GM12878 (cell line): ENCODE data around the gene WWOX. TPM values are rescaled to one million over a fixed set of nuclear protein-coding genes. Genes with fewer than 3 reads are reported as not detected.

Experiments
- ATAC-seq: fragments of 200-7000 bp; cut with Tn5 transposase; 3 replicates; pipeline ENCODE4 v1.9.1; 2020; ENCODE audit warnings: mild to moderate bottlenecking, moderate library complexity
- BruUV-seq: library from RNA; stranded (reverse); fragments of 400-500 nt; replicated peaks from 2 replicates; lab custom pipeline; 2021; lab: Mats Ljungman, UMichigan
- CTCF ChIA-PET: fragments of 300-600 bp; sonication (Branson Sonifier 250); formaldehyde crosslinking; extraction: SDS; loops from one replicate; lab custom pipeline; 2021; ENCODE audit warnings: inconsistent platforms; lab: Yijun Ruan, JAX
- POLR2A ChIA-PET: fragments of 350-600 bp; formaldehyde crosslinking; extraction: SDS; loops from one replicate; lab custom pipeline; 2021; ENCODE audit warnings: inconsistent platforms; lab: Charles Lee
- RAD21 ChIA-PET: fragments of 300-600 bp; sonication (Branson Sonifier 250); formaldehyde crosslinking; loops from one replicate; lab custom pipeline; 2023; ENCODE audit warnings: antibody characterized with exemption; ENCODE audit not compliant: unreplicated experiment; lab: Charles Lee
- SMC1A ChIA-PET: fragments of 300-600 bp; sonication (Branson Sonifier 250); formaldehyde crosslinking; loops from one replicate; lab custom pipeline; 2023; ENCODE audit not compliant: unreplicated experiment, uncharacterized antibody; lab: Charles Lee
- DNase-seq: peaks from one replicate; pipeline ENCODE4 v3.0.0-alpha.2; 2011; ENCODE audit warnings: low read depth, low spot score
- FAIRE-seq: peaks from 3 replicates; lab custom pipeline; 2011; peaks lifted over from hg19 to GRCh38; lab: Jason Lieb, UNC
- H2AFZ ChIP-seq: 2 replicates; pipeline ENCODE4 v1.6.0; 2011; ENCODE audit warnings: low read depth, low read length, control low read depth; ENCODE audit not compliant: control insufficient read depth
- H3K27ac ChIP-seq: 2 replicates; pipeline ENCODE4 v1.5.1; 2011; ENCODE audit warnings: control low read depth; ENCODE audit not compliant: control insufficient read depth, insufficient read depth
- H3K27me3 ChIP-seq, 2 experiments: replicated peaks in 1 of 2; 2 replicates each; pipeline versions ENCODE4 v1.6.0 to v1.6.1; 2011; ENCODE audit warnings: low read length in 1 of 2; ENCODE audit not compliant: control insufficient read depth in 2 of 2, insufficient read depth in 2 of 2
- H3K36me3 ChIP-seq, 2 experiments: 2 replicates each; pipeline ENCODE4 v1.5.1; 2011; ENCODE audit warnings: low read length in 1 of 2; ENCODE audit not compliant: control insufficient read depth in 2 of 2, insufficient read depth in 2 of 2
- H3K4me1 ChIP-seq: 2 replicates; pipeline ENCODE4 v1.6.1; 2011; ENCODE audit warnings: mild to moderate bottlenecking, low read length, moderate library complexity, mixed read lengths; ENCODE audit not compliant: control insufficient read depth, insufficient read depth
- H3K4me2 ChIP-seq: 2 replicates; pipeline ENCODE4 v1.6.0; 2011; ENCODE audit warnings: control low read depth; ENCODE audit not compliant: control insufficient read depth, insufficient read depth
- H3K4me3 ChIP-seq: fragments of 200-600 bp; sonication (generic); 2 replicates; pipeline ENCODE4 v1.5.1; 2016
- H3K79me2 ChIP-seq: 2 replicates; pipeline ENCODE4 v1.6.0; 2011; ENCODE audit warnings: low read length; ENCODE audit not compliant: control insufficient read depth, insufficient read depth
- H3K9ac ChIP-seq: 2 replicates; pipeline ENCODE4 v1.8.0; 2011; ENCODE audit warnings: low read length, control low read depth, mixed read lengths; ENCODE audit not compliant: control insufficient read depth, insufficient read depth
- H3K9me3 ChIP-seq: replicated peaks from 3 replicates; pipeline ENCODE4 v1.5.1; 2011; ENCODE audit warnings: mild to moderate bottlenecking, low read length; ENCODE audit not compliant: control insufficient read depth, insufficient read depth
- H4K20me1 ChIP-seq: 2 replicates; pipeline ENCODE4 v1.6.0; 2011; ENCODE audit not compliant: control insufficient read depth, insufficient read depth
- CBX3 ChIP-seq: fragments of 200-600 bp; sonication (generic); IDR thresholded peaks from 2 replicates; pipeline ENCODE4 v1.6.1; 2016; ENCODE audit warnings: low read depth, borderline replicate concordance
- CREM ChIP-seq: IDR thresholded peaks from 2 replicates; pipeline ENCODE4 v1.6.1; 2014; ENCODE audit warnings: antibody characterized with exemption, low read depth
- RUNX3 ChIP-seq: IDR thresholded peaks from 2 replicates; pipeline ENCODE4 v1.6.1; 2012; ENCODE audit warnings: low read length, inconsistent platforms
- SP1 ChIP-seq: IDR thresholded peaks from one replicate; pipeline ENCODE4 v1.6.1; 2011; ENCODE audit warnings: low read depth, low read length
- WGBS: methylation state at CpG from one replicate; pipeline ENCODE4 v1.1.6; 2016; ENCODE audit warnings: low lambda C conversion rate; ENCODE audit not compliant: insufficient replicate concordance, insufficient coverage; ENCODE audit errors: missing lambda C conversion rate; 5-methylcytosine and 5-hydroxymethylcytosine counted together
- in situ Hi-C: fragments of 300-500 bp; cut with MboI; formaldehyde crosslinking; loops from 9 replicates; pipeline ENCODE4 v1.14.3; 2018; ENCODE audit warnings: mixed read lengths
- intact Hi-C: fragments of 100-400 bp; cut with micrococcal nuclease; formaldehyde crosslinking; loops from one replicate; pipeline ENCODE4 v1.14.2; 2022; ENCODE audit not compliant: unreplicated experiment
- polyA plus RNA-seq, 11 experiments: library from polyadenylated mRNA; depleted of rRNA in 4 of 11; unstranded in 6 of 11; stranded (reverse) in 5 of 11; fragments of >200 nt; fragmentation: Nextera tagmentation in 4 of 11; fragmentation: Illumina TruSeq in 1 of 11; extraction: Ambion mirVana in 4 of 11; extraction: Trizol in 1 of 11; gene quantifications; 1 replicate in 1 of 11; 2 replicates in 10 of 11; pipeline versions ENCODE4 v1.2.1 to v1.2.3, GENCODE V29; 2011 to 2016; ENCODE audit warnings: inconsistent platforms in 2 of 11, missing spikeins in 2 of 11, low read depth in 1 of 11
- total RNA-seq, 4 experiments: library from RNA; depleted of rRNA in 3 of 4; stranded (reverse); fragments of >200 nt in 3 of 4; fragmentation: Illumina TruSeq in 1 of 4; extraction: Trizol in 1 of 4; gene quantifications; 2 replicates each; pipeline versions ENCODE4 v1.2.1 to v1.2.3, GENCODE V29; 2013 to 2021
- TF ChIP-seq, protein P1 (sequence below): IDR thresholded peaks from 2 replicates; pipeline ENCODE4 v1.6.1; 2012; ENCODE audit warnings: improper control_type of control experiment, low read depth, low read length; ENCODE audit not compliant: insufficient replicate concordance
- TF ChIP-seq, protein P2 (sequence below): fragments of 450-650 bp; IDR thresholded peaks from 2 replicates; pipeline ENCODE4 v1.6.1; 2017; ENCODE audit warnings: antibody characterized with exemption, mild to moderate bottlenecking, moderate library complexity

WWOX gene
- total and polyA plus RNA-seq, 10 of the 15 experiments (the other 5 are each of a cell fraction or from before 2014, with no cell fraction given) = 2.8 to 24.4 (median 17.8) TPM

DNA sequence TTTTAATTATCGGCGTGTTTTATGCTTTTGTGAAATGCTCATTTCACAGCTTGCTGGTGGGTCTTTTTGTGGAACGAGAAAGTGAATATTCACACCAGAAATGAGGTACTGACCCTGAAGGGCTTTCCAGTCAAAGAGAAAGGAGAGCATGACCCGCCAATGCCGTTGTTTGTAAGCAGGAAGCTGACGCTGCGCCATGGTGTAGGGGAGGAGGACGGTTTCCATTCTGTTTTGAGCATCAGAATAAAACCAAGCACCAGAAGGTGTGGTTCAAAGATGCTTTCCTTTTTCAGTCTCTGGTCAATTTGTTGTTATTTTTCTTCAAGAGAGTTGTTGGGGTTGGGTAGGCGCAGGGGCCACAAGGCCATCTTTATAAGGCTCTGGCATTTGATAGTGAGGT lies 669.3 kb downstream of the WWOX start:
- no peaks in the 10 kb centered on the region; the same call in 1 of the 2 replicates for H4K20me1 ChIP-seq
- no peaks in the 10 kb centered on the region for H3K36me3 ChIP-seq
- intact Hi-C loops (no loop called here), in situ Hi-C loops (no loop called here)
- H3K4me1 ChIP-seq = peaks cover 11% of the 10 kb centered on the region
- no peaks in the 10 kb centered on the region for H3K79me2 ChIP-seq
- no peak overlapping the region for H3K9ac ChIP-seq
- DNase-seq = no peak
- no peak overlapping the region for H3K27ac ChIP-seq
- FAIRE-seq = peak; percentile 27
- no TSS peak for BruUV-seq
- ChIA-PET POLR2A (interaction anchor here (0.6 to 1.1 kb wide), 2 partner anchors 21 to 60 kb away, joined by 3 read pairs; no protein-coding TSS in a partner anchor), RAD21 (interaction anchor here (5.2 kb wide), 1 partner anchor 62 kb away, joined by 37 read pairs; no protein-coding TSS in a partner anchor), SMC1A (interaction anchor here (3.0 to 3.6 kb wide), 2 partner anchors 20 to 63 kb away, joined by 14 to 28 read pairs; no protein-coding TSS in a partner anchor), CTCF (interaction anchor here (1.6 to 5.4 kb wide), 3 partner anchors 11 to 263 kb away, joined by 3 to 87 read pairs (median 36); no protein-coding TSS in a partner anchor)
- no peak overlapping the region for H2AFZ ChIP-seq
- peak; percentile 72 for ATAC-seq
- WGBS = 0% methylated on average over 9 of the region's 9 CpGs
- H3K27me3 ChIP-seq = no peaks in the 10 kb centered on the region; a peak in 1 of 4 replicates
- no peak overlapping the region; the same call in 1 of the 2 replicates for H3K4me2 ChIP-seq
- H3K9me3 ChIP-seq = no peaks in the 10 kb centered on the region
- peak; percentile 12; the same call in 1 of the 2 replicates for TF ChIP-seq CREM
- TF ChIP-seq RUNX3 = peak; percentile 36
- TF ChIP-seq, protein P1, sequence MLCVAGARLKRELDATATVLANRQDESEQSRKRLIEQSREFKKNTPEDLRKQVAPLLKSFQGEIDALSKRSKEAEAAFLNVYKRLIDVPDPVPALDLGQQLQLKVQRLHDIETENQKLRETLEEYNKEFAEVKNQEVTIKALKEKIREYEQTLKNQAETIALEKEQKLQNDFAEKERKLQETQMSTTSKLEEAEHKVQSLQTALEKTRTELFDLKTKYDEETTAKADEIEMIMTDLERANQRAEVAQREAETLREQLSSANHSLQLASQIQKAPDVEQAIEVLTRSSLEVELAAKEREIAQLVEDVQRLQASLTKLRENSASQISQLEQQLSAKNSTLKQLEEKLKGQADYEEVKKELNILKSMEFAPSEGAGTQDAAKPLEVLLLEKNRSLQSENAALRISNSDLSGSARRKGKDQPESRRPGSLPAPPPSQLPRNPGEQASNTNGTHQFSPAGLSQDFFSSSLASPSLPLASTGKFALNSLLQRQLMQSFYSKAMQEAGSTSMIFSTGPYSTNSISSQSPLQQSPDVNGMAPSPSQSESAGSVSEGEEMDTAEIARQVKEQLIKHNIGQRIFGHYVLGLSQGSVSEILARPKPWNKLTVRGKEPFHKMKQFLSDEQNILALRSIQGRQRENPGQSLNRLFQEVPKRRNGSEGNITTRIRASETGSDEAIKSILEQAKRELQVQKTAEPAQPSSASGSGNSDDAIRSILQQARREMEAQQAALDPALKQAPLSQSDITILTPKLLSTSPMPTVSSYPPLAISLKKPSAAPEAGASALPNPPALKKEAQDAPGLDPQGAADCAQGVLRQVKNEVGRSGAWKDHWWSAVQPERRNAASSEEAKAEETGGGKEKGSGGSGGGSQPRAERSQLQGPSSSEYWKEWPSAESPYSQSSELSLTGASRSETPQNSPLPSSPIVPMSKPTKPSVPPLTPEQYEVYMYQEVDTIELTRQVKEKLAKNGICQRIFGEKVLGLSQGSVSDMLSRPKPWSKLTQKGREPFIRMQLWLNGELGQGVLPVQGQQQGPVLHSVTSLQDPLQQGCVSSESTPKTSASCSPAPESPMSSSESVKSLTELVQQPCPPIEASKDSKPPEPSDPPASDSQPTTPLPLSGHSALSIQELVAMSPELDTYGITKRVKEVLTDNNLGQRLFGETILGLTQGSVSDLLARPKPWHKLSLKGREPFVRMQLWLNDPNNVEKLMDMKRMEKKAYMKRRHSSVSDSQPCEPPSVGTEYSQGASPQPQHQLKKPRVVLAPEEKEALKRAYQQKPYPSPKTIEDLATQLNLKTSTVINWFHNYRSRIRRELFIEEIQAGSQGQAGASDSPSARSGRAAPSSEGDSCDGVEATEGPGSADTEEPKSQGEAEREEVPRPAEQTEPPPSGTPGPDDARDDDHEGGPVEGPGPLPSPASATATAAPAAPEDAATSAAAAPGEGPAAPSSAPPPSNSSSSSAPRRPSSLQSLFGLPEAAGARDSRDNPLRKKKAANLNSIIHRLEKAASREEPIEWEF = no peak
- no peak for TF ChIP-seq SP1
- TF ChIP-seq, protein P2, sequence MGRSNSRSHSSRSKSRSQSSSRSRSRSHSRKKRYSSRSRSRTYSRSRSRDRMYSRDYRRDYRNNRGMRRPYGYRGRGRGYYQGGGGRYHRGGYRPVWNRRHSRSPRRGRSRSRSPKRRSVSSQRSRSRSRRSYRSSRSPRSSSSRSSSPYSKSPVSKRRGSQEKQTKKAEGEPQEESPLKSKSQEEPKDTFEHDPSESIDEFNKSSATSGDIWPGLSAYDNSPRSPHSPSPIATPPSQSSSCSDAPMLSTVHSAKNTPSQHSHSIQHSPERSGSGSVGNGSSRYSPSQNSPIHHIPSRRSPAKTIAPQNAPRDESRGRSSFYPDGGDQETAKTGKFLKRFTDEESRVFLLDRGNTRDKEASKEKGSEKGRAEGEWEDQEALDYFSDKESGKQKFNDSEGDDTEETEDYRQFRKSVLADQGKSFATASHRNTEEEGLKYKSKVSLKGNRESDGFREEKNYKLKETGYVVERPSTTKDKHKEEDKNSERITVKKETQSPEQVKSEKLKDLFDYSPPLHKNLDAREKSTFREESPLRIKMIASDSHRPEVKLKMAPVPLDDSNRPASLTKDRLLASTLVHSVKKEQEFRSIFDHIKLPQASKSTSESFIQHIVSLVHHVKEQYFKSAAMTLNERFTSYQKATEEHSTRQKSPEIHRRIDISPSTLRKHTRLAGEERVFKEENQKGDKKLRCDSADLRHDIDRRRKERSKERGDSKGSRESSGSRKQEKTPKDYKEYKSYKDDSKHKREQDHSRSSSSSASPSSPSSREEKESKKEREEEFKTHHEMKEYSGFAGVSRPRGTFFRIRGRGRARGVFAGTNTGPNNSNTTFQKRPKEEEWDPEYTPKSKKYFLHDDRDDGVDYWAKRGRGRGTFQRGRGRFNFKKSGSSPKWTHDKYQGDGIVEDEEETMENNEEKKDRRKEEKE = no peak
- no peak for TF ChIP-seq CBX3
- no peak overlapping the region for H3K4me3 ChIP-seq
